NCI-H774 (cell line): ENCODE results near the gene CCR5.
"Not testable (repeated sequence)": the region's sequence is repeated elsewhere in the genome, so short reads cannot be mapped to it uniquely, and the experiment has no call there.

Source experiments
- DNase-seq: peaks from one replicate; lab custom pipeline; 2025; lab: John Stamatoyannopoulos, UW

CCR5 gene

GRCh38 chr3:46370839-46371518 is at the start of gene CCR5:
Gene CCR5 (plus strand): TSS chr3:46370946. CDS start chr3:46372903, 1,957 bp downstream.
- no peak for DNase-seq

GRCh38 chr3:46321461-46322104 is 49.2 kb upstream of the CCR5 start:
- no peak for DNase-seq

- no peak for DNase-seq
These were observed 46.7 kb upstream of the CCR5 start for GRCh38 chr3:46324036-46324435.

GRCh38 chr3:46325645-46326300 is 45.0 kb upstream of the CCR5 start:
- no peak for DNase-seq

- not testable (repeated sequence) for DNase-seq
These were observed 40.1 kb upstream of the CCR5 start for GRCh38 chr3:46330676-46331075.

GRCh38 chr3:46334741-46335478 is 35.8 kb upstream of the CCR5 start:
- DNase-seq = no peak

- no peak for DNase-seq
These were observed 35.2 kb upstream of the CCR5 start for GRCh38 chr3:46335541-46335940.

- DNase-seq = no peak
These were observed 32.8 kb upstream of the CCR5 start for GRCh38 chr3:46337911-46338310.

- DNase-seq = no peak
These were observed 31.9 kb upstream of the CCR5 start for GRCh38 chr3:46338840-46339239.

GRCh38 chr3:46344476-46344875 is 26.3 kb upstream of the CCR5 start:
- no peak for DNase-seq

- DNase-seq = no peak
These were observed 21.8 kb upstream of the CCR5 start for GRCh38 chr3:46348823-46349482.

- DNase-seq = no peak
These were observed 21.1 kb upstream of the CCR5 start for GRCh38 chr3:46349484-46350261.

GRCh38 chr3:46350262-46350565 is 20.5 kb upstream of the CCR5 start:
- DNase-seq = no peak

GRCh38 chr3:46351646-46352045 is 19.1 kb upstream of the CCR5 start:
- DNase-seq = no peak

GRCh38 chr3:46353090-46353489 is 17.7 kb upstream of the CCR5 start:
- no peak for DNase-seq

- no peak for DNase-seq
These were observed 16.9 kb upstream of the CCR5 start, which contains the start of gene CCR2 for GRCh38 chr3:46353647-46354410. Gene CCR2 (plus strand): TSS chr3:46354111. CDS start chr3:46357528, 3,417 bp downstream.

- no peak for DNase-seq
These were observed 16.3 kb upstream of the CCR5 start for GRCh38 chr3:46354478-46354877.

- no peak for DNase-seq
These were observed 15.8 kb upstream of the CCR5 start for GRCh38 chr3:46354984-46355383.

GRCh38 chr3:46356276-46356675 is 14.5 kb upstream of the CCR5 start:
- no peak for DNase-seq

GRCh38 chr3:46356909-46357308 is 13.8 kb upstream of the CCR5 start:
- no peak for DNase-seq

GRCh38 chr3:46358466-46358865 is 12.3 kb upstream of the CCR5 start:
- no peak for DNase-seq
